Progenitor cell of endocrine pancreas (in vitro differentiated cells): ENCODE measurements around the gene IRF2. TPM values are rescaled to one million over a fixed set of nuclear protein-coding genes. Genes with fewer than 3 reads are reported as not detected.

Experiments used
- DNase-seq: peaks from one replicate; pipeline ENCODE4 v3.0.0; 2021; ENCODE audit warnings: low spot score; ENCODE audit not compliant: unreplicated experiment
- H3K27ac Mint-ChIP-seq: 2 replicates; pipeline ENCODE4 v1.8.0; 2021; ENCODE audit warnings: mild to moderate bottlenecking, moderate library complexity, mixed read lengths
- H3K27me3 Mint-ChIP-seq: 2 replicates; pipeline ENCODE4 v1.8.0; 2021; ENCODE audit warnings: mixed read lengths
- H3K36me3 Mint-ChIP-seq: 2 replicates; pipeline ENCODE4 v1.8.0; 2022; ENCODE audit warnings: mixed read lengths; ENCODE audit not compliant: insufficient read depth
- H3K4me1 Mint-ChIP-seq: 2 replicates; pipeline ENCODE4 v1.8.0; 2021; ENCODE audit warnings: low read depth, mixed read lengths
- H3K4me3 Mint-ChIP-seq: 2 replicates; pipeline ENCODE4 v1.8.0; 2021; ENCODE audit warnings: low read depth, mild to moderate bottlenecking, moderate library complexity, mixed read lengths
- H3K9me3 Mint-ChIP-seq: 2 replicates; pipeline ENCODE4 v1.8.0; 2021; ENCODE audit warnings: low read depth, mixed read lengths
- total RNA-seq: library from RNA; stranded (reverse); gene quantifications from 2 replicates; pipeline ENCODE4 v1.2.1, GENCODE V29; 2021
- TF ChIP-seq, protein P1 (sequence below): fragments of 200-600 bp; sonication (generic); IDR thresholded peaks from one replicate; pipeline ENCODE4 v1.5.0; 2021; ENCODE audit warnings: antibody characterized with exemption, mild to moderate bottlenecking; ENCODE audit not compliant: unreplicated experiment

The IRF2 gene
- total RNA-seq, 1 donor from 2014 or later = 19.1 TPM

DNA sequence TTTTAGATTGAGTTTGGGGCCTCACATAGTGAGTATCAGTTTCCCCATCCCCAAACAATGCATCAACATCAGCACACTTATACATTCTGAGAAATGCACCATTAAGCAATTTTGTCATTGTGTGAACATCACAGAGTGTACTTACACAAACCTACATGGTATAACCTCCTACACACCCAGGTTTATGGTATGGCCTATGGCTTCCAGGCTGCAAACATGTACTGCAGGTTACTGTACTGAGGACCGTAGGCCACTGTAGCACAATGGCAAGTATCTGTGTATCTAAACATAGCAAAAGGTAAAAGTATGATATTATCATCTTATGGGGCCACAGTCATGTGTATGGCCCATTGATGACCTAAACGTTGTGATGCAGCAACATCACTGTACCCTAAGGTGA lies 7.7 kb downstream of the IRF2 start:
- Mint-ChIP-seq H3K9me3 (no peaks in the 10 kb centered on the region), H3K27ac (no peak overlapping the region), H3K27me3 (no peaks in the 10 kb centered on the region), H3K4me3 (no peak overlapping the region), H3K36me3 (no peaks in the 10 kb centered on the region), H3K4me1 (peaks cover 34% of the 10 kb centered on the region)
- TF ChIP-seq, protein P1, sequence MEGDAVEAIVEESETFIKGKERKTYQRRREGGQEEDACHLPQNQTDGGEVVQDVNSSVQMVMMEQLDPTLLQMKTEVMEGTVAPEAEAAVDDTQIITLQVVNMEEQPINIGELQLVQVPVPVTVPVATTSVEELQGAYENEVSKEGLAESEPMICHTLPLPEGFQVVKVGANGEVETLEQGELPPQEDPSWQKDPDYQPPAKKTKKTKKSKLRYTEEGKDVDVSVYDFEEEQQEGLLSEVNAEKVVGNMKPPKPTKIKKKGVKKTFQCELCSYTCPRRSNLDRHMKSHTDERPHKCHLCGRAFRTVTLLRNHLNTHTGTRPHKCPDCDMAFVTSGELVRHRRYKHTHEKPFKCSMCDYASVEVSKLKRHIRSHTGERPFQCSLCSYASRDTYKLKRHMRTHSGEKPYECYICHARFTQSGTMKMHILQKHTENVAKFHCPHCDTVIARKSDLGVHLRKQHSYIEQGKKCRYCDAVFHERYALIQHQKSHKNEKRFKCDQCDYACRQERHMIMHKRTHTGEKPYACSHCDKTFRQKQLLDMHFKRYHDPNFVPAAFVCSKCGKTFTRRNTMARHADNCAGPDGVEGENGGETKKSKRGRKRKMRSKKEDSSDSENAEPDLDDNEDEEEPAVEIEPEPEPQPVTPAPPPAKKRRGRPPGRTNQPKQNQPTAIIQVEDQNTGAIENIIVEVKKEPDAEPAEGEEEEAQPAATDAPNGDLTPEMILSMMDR = no peak
- DNase-seq = no peak

DNA sequence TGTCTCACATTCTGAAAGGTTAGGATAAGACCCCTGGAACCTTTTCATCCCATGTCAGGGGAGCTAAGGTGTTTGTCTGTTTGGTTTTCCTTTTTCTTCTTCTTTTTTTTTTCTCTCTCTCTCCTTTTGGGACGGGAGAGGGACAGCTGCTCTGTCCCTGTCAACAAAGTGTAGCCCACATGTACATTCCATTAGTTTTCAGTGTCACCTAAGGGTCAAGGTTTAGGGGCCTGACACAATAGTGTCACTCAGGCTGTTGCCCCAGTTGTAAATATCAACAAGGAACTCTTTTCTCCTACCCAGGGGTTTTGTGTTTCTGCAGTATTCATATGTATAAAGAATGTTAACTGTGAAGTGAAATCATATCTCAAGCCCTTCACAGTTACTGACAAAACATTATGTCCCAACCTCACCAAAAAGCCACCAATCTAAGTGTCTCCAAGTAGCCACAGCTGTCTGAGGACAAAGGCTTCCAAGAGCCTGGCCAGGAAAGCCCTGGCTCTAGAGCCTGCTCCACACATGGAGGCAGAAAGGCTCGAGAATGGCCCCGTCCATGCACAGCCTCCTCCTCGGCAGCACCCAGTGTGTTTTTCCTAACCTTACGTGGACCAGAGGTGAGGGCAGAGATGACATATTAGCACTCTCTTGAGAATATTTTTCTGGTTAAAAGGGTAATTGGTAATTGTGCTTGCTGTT lies 9.4 kb downstream of the IRF2 start:
- no peak overlapping the region for H3K4me3 Mint-ChIP-seq
- H3K36me3 Mint-ChIP-seq = no peaks in the 10 kb centered on the region
- H3K27ac Mint-ChIP-seq = peak overlapping the region; percentile 35
- H3K9me3 Mint-ChIP-seq = no peaks in the 10 kb centered on the region
- TF ChIP-seq, protein P1 = no peak
- H3K4me1 Mint-ChIP-seq = peaks cover 40% of the 10 kb centered on the region
- H3K27me3 Mint-ChIP-seq = no peaks in the 10 kb centered on the region
- DNase-seq = no peak

DNA sequence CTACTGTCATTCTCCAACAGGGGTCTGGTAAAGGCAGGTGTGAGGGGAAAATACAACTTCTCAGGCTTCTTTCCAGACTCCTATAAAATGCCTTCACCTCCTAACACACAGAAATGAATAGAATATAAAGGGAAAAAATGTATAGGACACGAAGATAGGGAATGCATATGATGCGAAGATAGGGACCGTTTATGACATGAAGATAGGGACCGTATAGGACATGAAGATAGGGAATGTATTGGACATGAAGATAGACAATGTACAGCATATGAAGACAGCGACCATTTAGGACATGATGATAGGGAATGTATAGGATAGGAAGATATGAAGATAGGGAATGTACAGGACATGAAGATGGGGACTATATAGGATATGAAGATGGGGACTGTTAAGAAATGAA lies 10.5 kb downstream of the IRF2 start:
- no peak overlapping the region for H3K4me3 Mint-ChIP-seq
- DNase-seq = no peak
- TF ChIP-seq, protein P1 = no peak
- no peak overlapping the region for H3K27ac Mint-ChIP-seq
- H3K9me3 Mint-ChIP-seq = no peaks in the 10 kb centered on the region
- H3K36me3 Mint-ChIP-seq = no peaks in the 10 kb centered on the region
- peaks cover 39% of the 10 kb centered on the region for H3K4me1 Mint-ChIP-seq
- no peaks in the 10 kb centered on the region for H3K27me3 Mint-ChIP-seq

DNA sequence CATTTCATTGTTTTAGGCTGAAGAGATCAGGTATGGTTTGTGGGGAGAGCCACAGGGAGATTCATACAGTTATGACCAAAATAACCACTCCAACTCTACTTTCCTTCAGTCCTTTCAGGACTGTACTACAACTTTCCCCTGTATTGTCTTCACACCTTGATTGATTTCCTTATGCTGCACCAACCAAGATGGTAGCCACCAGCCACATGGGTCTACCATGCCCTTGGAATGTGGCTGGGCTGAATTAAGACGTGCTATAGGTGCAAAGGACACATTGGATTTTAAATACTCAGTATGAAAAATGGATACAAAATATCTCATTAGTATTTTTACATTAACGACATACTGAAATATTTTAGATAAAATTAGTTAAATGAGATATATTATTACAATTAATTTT lies 11.2 kb downstream of the IRF2 start:
- Mint-ChIP-seq H3K27me3 (no peaks in the 10 kb centered on the region), H3K27ac (no peak overlapping the region), H3K4me3 (no peak overlapping the region), H3K36me3 (no peaks in the 10 kb centered on the region), H3K9me3 (no peaks in the 10 kb centered on the region), H3K4me1 (peaks cover 41% of the 10 kb centered on the region)
- TF ChIP-seq, protein P1 = no peak
- DNase-seq = no peak

DNA sequence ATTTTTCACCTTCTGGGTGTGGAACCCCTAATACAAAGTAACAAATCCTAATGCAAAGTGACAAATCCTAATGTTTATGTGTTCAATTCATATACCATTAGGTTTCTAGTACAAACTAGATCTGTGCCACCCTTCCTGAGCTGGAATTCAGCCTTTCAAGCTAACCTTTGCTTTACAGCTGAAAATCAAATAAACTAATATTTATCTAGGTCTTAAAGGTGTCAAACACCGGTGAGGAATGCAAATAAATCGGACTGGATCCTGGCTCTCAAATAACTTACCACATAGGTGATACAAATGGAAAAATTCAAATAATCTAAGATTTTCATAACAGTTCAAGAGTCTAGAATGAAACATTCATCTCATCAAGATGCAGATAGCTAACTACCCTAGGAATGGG lies 11.6 kb downstream of the IRF2 start:
- no peak for DNase-seq

More for the DNA sequence above, 11.6 kb downstream of the IRF2 start:
- TF ChIP-seq, protein P1 = no peak
- no peak overlapping the region for H3K4me3 Mint-ChIP-seq
- H3K27me3 Mint-ChIP-seq = no peaks in the 10 kb centered on the region
- peaks cover 44% of the 10 kb centered on the region for H3K4me1 Mint-ChIP-seq
- H3K36me3 Mint-ChIP-seq = no peaks in the 10 kb centered on the region
- H3K9me3 Mint-ChIP-seq = no peaks in the 10 kb centered on the region
- peak overlapping the region; percentile 67 for H3K27ac Mint-ChIP-seq
